Spleen (tissue), 11 donors: ENCODE data around the gene DDRGK1. TPM values are rescaled to one million over a fixed set of nuclear protein-coding genes. Genes with fewer than 3 reads are reported as not detected.
A peak's percentile ranks its signal among the peaks of the same experiment; 100 is the strongest.

Source experiments
- DNase-seq: peaks from one replicate; pipeline ENCODE4 v3.0.0-alpha.2; 2020
- H3K27ac ChIP-seq, 8 donors: fragments of 200-600 bp; sonication (generic) in 7 of 8; 1 replicate in 4 of 8; 2 replicates in 4 of 8; pipeline versions ENCODE4 v1.5.0 to v1.8.0; 2016 to 2021; ENCODE audit warnings: inconsistent platforms in 4 of 8, mild to moderate bottlenecking in 4 of 8, moderate library complexity in 1 of 8
- H3K27me3 ChIP-seq, 7 donors: fragments of 200-600 bp; sonication (generic) in 6 of 7; replicated peaks in 1 of 7; 1 replicate in 4 of 7; 2 replicates in 3 of 7; pipeline versions ENCODE4 v1.5.0 to v1.8.0; 2016 to 2021; ENCODE audit warnings: inconsistent platforms in 3 of 7, mild to moderate bottlenecking in 1 of 7
- H3K36me3 ChIP-seq, 6 donors: fragments of 200-600 bp; sonication (generic) in 5 of 6; 1 replicate in 4 of 6; 2 replicates in 2 of 6; pipeline versions ENCODE4 v1.5.0 to v1.8.0; 2016 to 2021; ENCODE audit warnings: inconsistent platforms in 2 of 6
- H3K4me1 ChIP-seq, 6 donors: fragments of 200-600 bp; sonication (generic) in 5 of 6; 1 replicate in 3 of 6; 2 replicates in 3 of 6; pipeline versions ENCODE4 v1.5.0 to v1.8.0; 2016 to 2021; ENCODE audit warnings: inconsistent platforms in 3 of 6
- H3K4me3 ChIP-seq, 8 donors: fragments of 200-600 bp; sonication (generic) in 7 of 8; 1 replicate in 4 of 8; 2 replicates in 4 of 8; pipeline versions ENCODE4 v1.5.0 to v1.8.0; 2016 to 2021; ENCODE audit warnings: inconsistent platforms in 4 of 8, mild to moderate bottlenecking in 4 of 8, moderate library complexity in 2 of 8
- H3K9me3 ChIP-seq, 8 donors: fragments of 200-600 bp; sonication (generic) in 7 of 8; 1 replicate in 4 of 8; 2 replicates in 4 of 8; pipeline versions ENCODE4 v1.5.0 to v1.8.0; 2016 to 2021; ENCODE audit warnings: inconsistent platforms in 4 of 8
- CTCF ChIP-seq, 11 experiments: fragments of 200-600 bp in 7 of 11; fragments of 450-650 bp in 4 of 11; sonication (generic) in 4 of 11; IDR thresholded peaks in 8 of 11; conservative IDR thresholded peaks in 3 of 11; 1 replicate in 7 of 11; 2 replicates in 4 of 11; pipeline versions ENCODE4 v1.4.0 to v1.8.0; 2016 to 2021; ENCODE audit warnings: antibody characterized with exemption in 11 of 11, inconsistent platforms in 4 of 11, mild to moderate bottlenecking in 1 of 11
- POLR2A ChIP-seq, 3 donors: fragments of 450-650 bp; IDR thresholded peaks; one replicate each; pipeline ENCODE4 v1.5.1; 2017; ENCODE audit warnings: antibody characterized with exemption in 3 of 3, mild to moderate bottlenecking in 1 of 3
- POLR2AphosphoS5 ChIP-seq, 3 donors: sonication (generic); formaldehyde crosslinking; IDR thresholded peaks; one replicate each; pipeline ENCODE4 v1.5.1; 2017; ENCODE audit warnings: antibody characterized with exemption in 3 of 3
- WGBS, 5 donors: extraction: QIAGEN DNeasy Blood & Tissue Kit in 3 of 5; methylation state at CpG; one replicate each; pipeline versions ENCODE4 v1.1.5 to v1.1.7; 2013 to 2018; 5-methylcytosine and 5-hydroxymethylcytosine counted together
- intact Hi-C: fragments of 100-400 bp; cut with DNase I; formaldehyde crosslinking; loops from one replicate; pipeline ENCODE4 v1.15.0; 2023; ENCODE audit warnings: low total_unique reads
- polyA plus RNA-seq, 3 donors: library from polyadenylated mRNA; stranded (reverse); fragments of 200-250 nt; gene quantifications; one replicate each; pipeline ENCODE4 v1.2.1, GENCODE V29; 2013
- total RNA-seq, 7 donors: library from RNA; depleted of rRNA in 3 of 7; stranded (reverse); fragments of >200 nt in 3 of 7; fragmentation: NEBNext Ultra II Directional in 4 of 7; extraction: Animal tissue kit (Norgen Biotek cat#: 25700) in 4 of 7; gene quantifications; one replicate each; pipeline versions ENCODE4 v1.1.0 to v1.2.1, GENCODE V29; 2016 to 2021
- donor health status: healthy with polysubstance abuse.
- donor health status: DM: no; HTN: no; CAD: no; lungs with moderate emphysema.
- donor health status: DM: no; HTN: no; CAD: no.
- donor health status: Bipolar disorder and iron deficiency.
- donor health status: healthy.
- donor health status: DM: no; HTN: no; CAD: no.
- donor health status: DM: yes; HTN: yes; CAD: no.

The DDRGK1 gene
- total and polyA plus RNA-seq, 10 donors, result 25.6 to 53.7 (median 42.2) TPM

- intact Hi-C loops, result no loop called here
- H3K4me3 ChIP-seq, result no peak overlapping the region
- H3K27ac ChIP-seq, result no peak overlapping the region
- peaks cover 0 to 74% (median 43%) of the 10 kb centered on the region in 7 donors for H3K27me3 ChIP-seq
- 86 to 90% (median 88%) methylated on average over 15 of the region's 15 CpGs for WGBS, 5 donors
- peaks cover 14 to 31% (median 26%) of the 10 kb centered on the region in 6 donors for H3K4me1 ChIP-seq
- DNase-seq, result no peak
- H3K9me3 ChIP-seq, result no peaks in the 10 kb centered on the region
- H3K36me3 ChIP-seq, result no peaks in the 10 kb centered on the region
- TF ChIP-seq CTCF (IDR thresholded peaks at IDR 0.05 in 8 of 11, conservative IDR thresholded peaks at IDR 0.05 in 3 of 11), result no peak
- TF ChIP-seq POLR2AphosphoS5 (IDR thresholded peaks at IDR 0.05), result no peak
- no peak for TF ChIP-seq POLR2A (IDR thresholded peaks at IDR 0.05)
Measured at GRCh38 chr20:3240776-3241363, 36.4 kb upstream of the DDRGK1 start.

- Histone ChIP-seq H3K9me3 (no peaks in the 10 kb centered on the region), H3K4me3 (peak overlapping the region; percentile 64 to 92 (median 86)), H3K4me1 (peaks cover 14 to 31% (median 26%) of the 10 kb centered on the region in 6 donors), H3K27me3 (peaks cover 0 to 81% (median 43%) of the 10 kb centered on the region in 7 donors), H3K27ac (no peak overlapping the region), H3K36me3 (no peaks in the 10 kb centered on the region)
- DNase-seq, result peak; percentile 71
- intact Hi-C loops, result no loop called here
- TF ChIP-seq CTCF (IDR thresholded peaks at IDR 0.05 in 8 of 11, conservative IDR thresholded peaks at IDR 0.05 in 3 of 11) (no peak), POLR2A (IDR thresholded peaks at IDR 0.05) (no peak), POLR2AphosphoS5 (IDR thresholded peaks at IDR 0.05) (no peak)
- WGBS, 5 donors, result 13 to 31% (median 18%) methylated on average over 47 to 54 of the region's 54 CpGs
Measured at GRCh38 chr20:3239867-3240775, 35.6 kb upstream of the DDRGK1 start.

GRCh38 chr20:3239026-3239866 lies 34.8 kb upstream of the DDRGK1 start, which contains the start of gene SLC4A11:
Gene SLC4A11, minus strand, starts transcription at chr20:3239190. Its CDS starts 53 bp downstream, at chr20:3239137.
- peak; percentile 82 for DNase-seq
- no peaks in the 10 kb centered on the region for H3K36me3 ChIP-seq

More at GRCh38 chr20:3239026-3239866, 34.8 kb upstream of the DDRGK1 start, which contains the start of gene SLC4A11:
- 0 to 2% (median 1%) methylated on average over 49 to 107 of the region's 107 CpGs for WGBS, 5 donors
- no peak within 1 kb of the TSS for H3K27ac ChIP-seq
- peaks cover 14 to 31% (median 26%) of the 10 kb centered on the region in 6 donors for H3K4me1 ChIP-seq
- TF ChIP-seq POLR2AphosphoS5 (IDR thresholded peaks at IDR 0.05) (no peak), POLR2A (IDR thresholded peaks at IDR 0.05) (no peak), CTCF (IDR thresholded peaks at IDR 0.05 in 8 of 11, conservative IDR thresholded peaks at IDR 0.05 in 3 of 11) (no peak)
- H3K27me3 ChIP-seq, result peaks cover 0 to 89% (median 43%) of the 10 kb centered on the region in 7 donors
- no peaks in the 10 kb centered on the region for H3K9me3 ChIP-seq
- intact Hi-C loops, result no loop called here
- H3K4me3 ChIP-seq, result peak within 1 kb of the TSS; percentile 64 to 92 (median 86)
